ACC112 (cell line): Measurements from ENCODE around the gene TPX2.
A peak's percentile ranks its signal among the peaks of the same experiment; 100 is the strongest.

Experiments
- H2AFZ ChIP-seq: fragments of 200-600 bp; sonication (generic); one replicate; pipeline ENCODE4 v1.6.0; 2017; ENCODE audit warnings: antibody characterized with exemption, low read length; ENCODE audit not compliant: unreplicated experiment
- H3K27ac ChIP-seq: fragments of 200-600 bp; sonication (generic); 2 replicates; pipeline ENCODE4 v1.5.1; 2014; ENCODE audit warnings: low read depth, mild to moderate bottlenecking, antibody characterized with exemption, low read length, moderate library complexity
- H3K27me3 ChIP-seq: fragments of 200-600 bp; sonication (generic); 2 replicates; pipeline ENCODE4 v1.6.1; 2014; ENCODE audit warnings: mild to moderate bottlenecking, antibody characterized with exemption, low read length, moderate library complexity, mixed read lengths; ENCODE audit not compliant: insufficient read depth
- H3K36me3 ChIP-seq: fragments of 200-600 bp; sonication (generic); 2 replicates; pipeline ENCODE4 v1.6.1; 2016; ENCODE audit warnings: mild to moderate bottlenecking, antibody characterized with exemption, low read length, moderate library complexity, mixed read lengths; ENCODE audit not compliant: insufficient read depth
- H3K4me1 ChIP-seq: fragments of 200-600 bp; sonication (generic); one replicate; pipeline ENCODE4 v1.6.1; 2016; ENCODE audit warnings: low read length, mixed read lengths; ENCODE audit not compliant: insufficient read depth, unreplicated experiment, control insufficient read depth
- H3K4me3 ChIP-seq: fragments of 200-600 bp; sonication (generic); 2 replicates; pipeline ENCODE4 v1.5.1; 2014; ENCODE audit warnings: mild to moderate bottlenecking, low read depth, low read length
- H3K79me2 ChIP-seq: fragments of 200-600 bp; sonication (generic); one replicate; pipeline ENCODE4 v1.6.0; 2016; ENCODE audit warnings: low read length; ENCODE audit not compliant: control insufficient read depth, unreplicated experiment, insufficient read depth

The TPX2 gene

DNA sequence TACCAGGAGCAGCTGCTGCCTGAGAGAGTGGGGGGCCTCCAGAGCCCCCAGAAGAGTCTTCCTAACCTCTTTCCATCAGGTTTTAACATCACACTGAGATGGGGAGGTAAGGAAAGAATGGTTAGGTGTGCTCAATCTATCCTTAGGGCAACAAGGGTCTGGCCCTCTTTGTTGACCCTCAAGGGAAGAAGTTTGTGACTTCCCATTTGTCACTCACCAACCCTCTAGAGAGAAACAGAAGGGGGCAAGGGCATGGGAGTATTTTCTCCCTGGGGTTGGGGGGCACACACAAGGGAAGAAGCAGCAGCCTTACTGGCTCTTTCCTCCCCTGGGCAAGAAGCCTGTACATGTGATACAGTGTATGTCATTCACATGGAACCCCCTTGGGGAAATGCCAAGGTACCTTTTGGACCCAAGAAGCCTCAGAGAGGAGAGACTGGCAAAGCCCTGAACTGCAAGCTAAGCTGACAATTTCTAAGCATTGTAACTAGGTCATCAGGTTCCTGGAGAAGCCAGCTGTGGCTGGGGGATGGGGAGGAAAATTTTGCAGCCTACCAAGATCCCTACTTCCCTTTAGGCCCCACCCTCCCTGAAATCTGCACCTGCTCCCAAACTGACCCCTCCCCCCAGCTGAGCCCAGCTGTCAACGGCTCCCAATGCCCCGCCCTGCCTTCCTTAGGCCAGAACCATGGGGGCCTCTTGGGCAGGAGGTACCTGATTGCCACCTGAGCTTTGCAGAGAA, 30.9 kb upstream of the TPX2 start:
- peaks cover 94% of the 10 kb centered on the region for H3K79me2 ChIP-seq
- H2AFZ ChIP-seq: no peak overlapping the region
- H3K36me3 ChIP-seq: peaks cover 45% of the 10 kb centered on the region
- H3K27ac ChIP-seq: peak overlapping the region; percentile 28
- H3K4me1 ChIP-seq: peaks cover 76% of the 10 kb centered on the region
- no peak overlapping the region for H3K4me3 ChIP-seq
- no peaks in the 10 kb centered on the region for H3K27me3 ChIP-seq

DNA sequence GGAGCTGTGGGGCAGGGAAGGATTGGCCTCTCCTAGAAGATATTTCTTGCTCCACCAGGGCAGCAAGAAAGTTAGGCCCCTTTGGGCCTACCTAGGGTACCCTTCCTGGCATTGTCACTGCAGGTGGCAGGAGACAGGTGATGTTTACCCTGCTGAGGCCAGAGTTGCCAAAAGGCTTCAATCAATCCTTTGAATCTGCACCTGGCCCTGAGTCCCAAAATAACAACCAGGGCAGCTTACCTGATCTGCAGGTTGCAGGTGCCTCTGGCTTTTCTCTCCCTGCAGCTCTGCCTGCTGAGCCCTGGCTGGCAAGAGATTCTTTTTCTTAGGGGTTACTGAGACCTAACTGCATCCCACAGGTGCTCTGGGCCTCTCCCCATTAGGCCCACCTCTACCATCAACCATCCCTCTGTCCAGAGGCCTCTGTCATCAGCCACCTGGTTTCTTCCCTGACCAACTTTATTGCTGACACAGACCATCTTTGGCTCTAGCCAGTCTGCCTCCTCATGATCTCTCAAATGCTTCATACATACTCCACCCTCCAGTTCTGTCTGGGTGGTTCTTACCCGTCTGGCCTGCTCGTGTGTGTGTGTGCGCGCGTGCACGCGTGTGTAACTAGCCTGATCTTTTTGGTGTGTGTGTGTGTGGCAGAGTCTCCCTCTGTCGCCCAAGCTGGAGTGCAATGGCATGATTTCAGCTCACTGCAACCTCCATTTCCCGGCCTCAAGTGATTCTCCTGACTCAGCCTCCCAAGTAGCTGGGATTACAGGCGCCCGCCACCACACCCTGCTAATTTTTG, 30.2 kb upstream of the TPX2 start:
- peaks cover 48% of the 10 kb centered on the region for H3K36me3 ChIP-seq
- H2AFZ ChIP-seq: no peak overlapping the region
- peaks cover 89% of the 10 kb centered on the region for H3K79me2 ChIP-seq
- H3K4me1 ChIP-seq: peaks cover 82% of the 10 kb centered on the region
- no peak overlapping the region for H3K27ac ChIP-seq
- H3K4me3 ChIP-seq: no peak overlapping the region
- H3K27me3 ChIP-seq: no peaks in the 10 kb centered on the region

DNA sequence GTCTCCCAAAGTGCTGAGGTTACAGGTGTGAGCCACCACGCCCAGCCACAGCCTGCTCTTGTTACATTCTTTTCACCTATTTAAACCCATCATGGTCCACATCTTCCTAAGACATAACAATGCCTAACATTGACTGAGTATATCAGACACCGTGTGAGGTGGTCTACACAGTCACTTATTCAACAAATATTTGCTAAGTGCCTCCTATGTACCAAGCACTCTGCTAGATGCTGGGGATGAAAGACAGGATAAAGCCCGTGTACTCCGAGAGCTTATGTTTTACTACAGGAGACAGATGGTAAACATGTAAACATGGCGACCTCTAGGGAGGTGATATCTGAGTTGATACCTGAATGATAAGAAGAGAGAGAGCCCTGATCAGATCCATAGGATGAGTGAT, 29.2 kb upstream of the TPX2 start:
- Histone ChIP-seq H3K4me1 (peaks cover 82% of the 10 kb centered on the region), H3K79me2 (peaks cover 88% of the 10 kb centered on the region)

DNA sequence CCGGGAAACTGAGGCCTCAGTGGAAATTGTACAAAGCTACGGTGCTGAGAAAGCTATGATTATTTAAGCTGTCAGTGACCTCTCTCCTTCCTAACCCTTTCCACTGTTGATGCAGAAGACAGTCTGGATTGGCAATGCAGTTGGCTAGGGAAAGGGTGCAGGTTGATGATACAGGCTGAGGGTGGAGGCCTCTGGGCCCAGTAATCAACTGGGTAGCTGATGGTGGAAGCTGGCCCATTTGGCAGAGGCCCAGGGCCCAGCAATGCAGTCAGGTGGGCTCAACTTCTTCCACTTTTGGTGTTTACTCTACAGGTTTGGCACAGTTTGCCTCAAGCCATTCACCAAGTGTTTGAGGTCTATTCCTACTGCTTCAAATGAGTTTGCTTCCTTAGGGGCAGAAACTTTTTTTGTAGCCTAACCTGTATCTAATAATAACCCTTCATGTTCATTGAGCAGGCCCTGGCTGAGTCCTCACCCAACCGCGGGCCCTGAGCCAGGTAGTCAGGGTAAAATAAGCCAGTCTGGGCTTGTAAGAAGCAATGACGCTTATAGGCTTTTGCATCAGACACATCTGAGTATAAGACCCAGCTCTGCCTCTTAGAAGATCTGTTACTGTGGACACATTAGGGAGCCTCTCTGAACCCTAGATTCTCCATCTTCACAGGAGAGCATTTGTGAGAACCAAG, 28.5 kb upstream of the TPX2 start:
- Histone ChIP-seq H2AFZ (no peak overlapping the region), H3K27me3 (no peaks in the 10 kb centered on the region), H3K27ac (peak overlapping the region; percentile 99), H3K4me3 (peak overlapping the region; percentile 68; the same call in 1 of the 2 replicates), H3K4me1 (peaks cover 82% of the 10 kb centered on the region), H3K36me3 (peaks cover 61% of the 10 kb centered on the region), H3K79me2 (peaks cover 88% of the 10 kb centered on the region)

More for the DNA sequence above, 29.2 kb upstream of the TPX2 start:
- Histone ChIP-seq H3K27ac (peak overlapping the region; percentile 99), H3K27me3 (no peaks in the 10 kb centered on the region), H3K36me3 (peaks cover 57% of the 10 kb centered on the region), H2AFZ (no peak overlapping the region), H3K4me3 (no peak overlapping the region)

DNA sequence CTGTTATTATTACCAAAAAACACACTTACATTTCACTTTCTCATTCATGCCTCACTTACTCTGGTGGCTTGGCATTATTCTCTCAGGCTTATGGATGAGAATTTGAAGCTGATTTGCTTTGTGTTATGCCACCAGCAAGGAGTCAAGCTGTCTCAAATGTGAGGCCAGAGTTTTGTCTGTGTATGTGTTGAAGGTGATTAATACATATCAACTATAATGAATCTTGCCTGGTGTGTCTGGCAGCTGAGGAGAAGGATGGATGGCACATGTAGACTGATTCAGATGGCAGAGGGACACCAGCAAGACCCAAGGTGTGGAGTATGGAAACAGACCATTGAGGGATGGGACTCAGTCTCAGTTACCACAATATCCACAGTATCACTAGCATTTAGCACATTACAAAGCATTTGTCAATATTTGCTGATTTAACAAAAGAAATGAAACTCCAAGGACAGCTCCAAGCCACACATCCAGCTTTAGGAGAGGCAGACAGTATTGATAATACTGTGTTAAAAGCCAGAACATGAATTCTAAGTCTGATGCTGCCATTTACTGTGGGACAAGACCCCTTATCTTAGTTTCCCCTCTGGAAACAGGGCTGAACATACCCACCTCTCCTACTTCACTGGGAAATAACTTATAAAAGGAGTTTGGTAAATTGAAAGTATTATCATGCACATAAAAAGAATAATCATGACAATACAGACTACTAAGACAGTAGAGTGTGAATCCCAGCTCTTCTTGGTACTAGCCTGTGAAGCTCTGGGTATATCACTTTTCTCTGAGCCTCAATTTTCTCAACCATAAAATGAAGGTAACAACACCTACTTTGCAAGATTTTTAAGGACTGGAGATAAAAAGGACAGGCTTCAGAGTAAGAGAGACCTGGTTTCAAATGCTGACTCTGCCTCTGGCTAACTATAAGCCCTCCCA, 27.6 kb upstream of the TPX2 start:
- no peaks in the 10 kb centered on the region for H3K27me3 ChIP-seq
- peak overlapping the region; percentile 68 for H3K4me3 ChIP-seq
- peaks cover 82% of the 10 kb centered on the region for H3K4me1 ChIP-seq
- no peak overlapping the region for H2AFZ ChIP-seq
- peak overlapping the region; percentile 99 for H3K27ac ChIP-seq
- peaks cover 88% of the 10 kb centered on the region for H3K79me2 ChIP-seq
- peaks cover 57% of the 10 kb centered on the region for H3K36me3 ChIP-seq

DNA sequence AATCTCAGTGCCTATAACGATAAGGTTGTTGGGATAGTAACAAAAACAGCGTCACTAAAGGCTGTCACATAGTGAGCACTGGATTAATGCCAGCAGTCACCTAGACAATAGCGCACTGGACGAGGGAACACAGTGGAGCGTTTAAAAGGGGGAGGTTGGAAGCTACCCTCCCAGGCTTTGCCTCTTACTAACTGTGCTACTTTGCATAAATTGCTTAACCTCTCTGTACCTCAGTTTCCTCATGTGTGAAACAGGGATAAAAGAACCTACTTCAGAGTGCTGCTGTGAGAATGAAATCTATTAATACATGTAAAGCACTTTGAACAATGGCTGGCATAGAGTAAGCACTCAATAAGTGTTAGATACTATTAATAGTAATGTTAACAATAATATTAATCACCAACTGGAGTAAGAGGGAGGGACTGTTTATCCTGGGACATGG, 27.0 kb upstream of the TPX2 start:
- Histone ChIP-seq H3K27ac (peak overlapping the region; percentile 99), H3K4me1 (peaks cover 82% of the 10 kb centered on the region), H3K36me3 (peaks cover 57% of the 10 kb centered on the region), H3K4me3 (peak overlapping the region; percentile 68), H3K27me3 (no peaks in the 10 kb centered on the region), H2AFZ (no peak overlapping the region), H3K79me2 (peaks cover 88% of the 10 kb centered on the region)

DNA sequence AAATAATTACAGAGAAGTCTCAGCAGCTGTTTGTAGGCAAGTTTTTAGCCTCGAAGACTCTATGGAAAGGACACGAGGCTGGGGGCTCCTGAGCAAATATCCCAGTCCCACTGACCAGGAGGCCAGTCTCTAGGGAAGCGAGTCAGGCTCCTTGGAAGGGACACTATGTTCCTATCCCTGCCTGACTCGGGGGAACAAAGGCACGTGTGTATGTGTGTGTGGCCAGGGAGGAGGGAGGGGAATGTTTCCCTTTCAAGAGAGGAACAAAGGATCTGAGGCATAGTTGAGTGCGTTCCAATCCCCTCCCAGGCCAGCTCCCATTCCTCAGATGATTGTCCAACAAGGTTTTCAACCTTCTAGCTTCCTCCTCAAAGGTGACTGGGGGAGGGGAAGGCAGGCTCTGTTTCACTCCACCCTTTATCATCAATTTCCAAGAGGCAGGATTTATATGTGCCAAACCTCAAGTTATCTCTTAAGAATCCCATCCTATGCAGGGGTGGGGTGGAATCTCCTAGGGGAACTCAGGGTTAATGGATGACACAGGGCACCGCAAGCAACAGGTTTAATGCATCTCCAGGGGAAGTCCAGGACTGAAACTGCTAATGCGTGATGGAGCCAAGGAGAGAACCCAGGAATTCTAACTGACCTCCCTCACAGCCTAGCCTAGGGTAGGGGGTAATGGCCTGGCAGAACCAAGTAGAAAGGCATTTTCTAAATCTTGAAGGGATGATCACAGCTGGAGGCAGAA, 26.4 kb upstream of the TPX2 start:
- Histone ChIP-seq H3K79me2 (peaks cover 90% of the 10 kb centered on the region), H3K36me3 (peaks cover 60% of the 10 kb centered on the region), H3K27ac (peak overlapping the region; percentile 99), H3K4me3 (peak overlapping the region; percentile 68), H2AFZ (no peak overlapping the region), H3K4me1 (peaks cover 87% of the 10 kb centered on the region), H3K27me3 (no peaks in the 10 kb centered on the region)

DNA sequence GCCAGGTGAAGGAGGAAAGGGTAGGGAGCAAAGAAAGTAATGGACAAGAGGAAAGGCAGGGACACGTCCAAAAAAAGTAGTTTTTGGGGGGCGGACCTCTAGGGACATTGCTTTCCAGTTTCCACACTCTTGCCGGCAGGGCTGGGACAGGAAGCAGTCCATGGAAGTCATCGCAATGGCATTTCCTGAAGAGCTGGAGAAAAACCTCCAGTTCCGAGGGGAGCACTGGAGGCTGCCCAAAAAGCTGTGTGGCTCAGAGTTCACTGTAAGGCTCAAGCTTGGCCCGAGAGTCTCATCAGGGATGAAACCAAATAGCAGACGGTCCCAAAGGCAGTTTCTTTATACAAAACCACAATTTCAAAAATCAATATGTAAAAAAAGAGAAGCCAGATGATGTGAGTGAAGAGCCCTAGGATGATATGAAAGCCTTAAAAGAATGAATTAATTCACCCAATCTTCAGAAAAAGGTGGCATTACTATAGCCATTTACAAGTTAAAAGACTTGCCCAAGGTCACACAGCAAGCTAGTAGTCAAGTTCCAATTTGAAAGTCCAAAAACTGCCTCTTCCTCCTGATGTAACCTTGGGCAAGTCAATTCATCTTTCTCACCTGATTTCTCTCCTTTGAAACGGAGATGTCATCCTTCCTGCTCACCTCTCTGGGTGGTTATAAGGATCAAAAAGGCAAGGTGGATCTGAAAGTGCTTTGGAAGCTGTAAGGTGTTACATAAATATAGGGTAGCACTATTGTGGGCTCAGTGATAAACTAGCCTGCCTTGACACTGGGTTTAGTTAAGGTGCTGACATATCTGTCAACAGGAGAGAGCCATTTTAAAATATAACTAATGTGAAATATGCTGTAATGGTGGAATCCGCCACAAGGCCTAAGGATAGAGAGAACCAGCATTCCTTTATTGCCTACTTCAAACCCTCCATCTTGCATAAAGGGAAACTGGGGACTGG, 25.5 kb upstream of the TPX2 start:
- Histone ChIP-seq H3K27me3 (no peaks in the 10 kb centered on the region), H3K27ac (peak overlapping the region; percentile 99), H3K79me2 (peaks cover 88% of the 10 kb centered on the region), H2AFZ (no peak overlapping the region), H3K4me1 (peaks cover 86% of the 10 kb centered on the region), H3K4me3 (peak overlapping the region; percentile 68), H3K36me3 (peaks cover 65% of the 10 kb centered on the region)

DNA sequence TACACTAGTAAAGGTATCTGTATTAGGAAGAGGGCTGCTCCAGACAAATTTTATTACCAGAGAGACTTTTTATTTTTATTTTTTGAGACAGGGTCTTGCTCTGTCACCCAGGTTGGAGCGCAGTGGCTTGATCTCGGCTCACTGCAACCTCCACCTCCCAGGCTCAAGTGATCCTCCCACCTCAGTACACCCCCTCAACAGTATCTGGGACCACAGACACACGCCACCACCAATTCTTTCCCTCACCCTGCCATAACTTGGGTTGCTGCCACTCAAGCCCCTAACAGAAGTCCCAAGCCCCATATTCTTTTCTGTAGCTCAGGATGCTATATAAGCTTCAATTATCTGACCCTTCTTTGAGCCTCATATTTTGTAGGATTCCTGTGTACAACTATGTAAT, 23.3 kb upstream of the TPX2 start:
- Histone ChIP-seq H3K27ac (peak overlapping the region; percentile 99), H3K4me3 (peak overlapping the region; percentile 71), H3K27me3 (no peaks in the 10 kb centered on the region), H3K4me1 (peaks cover 87% of the 10 kb centered on the region), H2AFZ (no peak overlapping the region), H3K79me2 (peaks cover 91% of the 10 kb centered on the region), H3K36me3 (peaks cover 70% of the 10 kb centered on the region)
